Measurements from ENCODE around the gene TMEM238L. TPM values are rescaled to one million over a fixed set of nuclear protein-coding genes. Genes with fewer than 3 reads are reported as not detected.

The TMEM238L gene
- total RNA-seq, 1 experiment from 2014 or later, result not detected

- Histone ChIP-seq H3K27me3 (no peaks in the 10 kb centered on the region), H3K4me3 (no peak overlapping the region), H3K36me3 (no peaks in the 10 kb centered on the region), H3K9me3 (no peaks in the 10 kb centered on the region)
- DNase-seq, result no peak
These were observed 14.1 kb downstream of the TMEM238L start for GRCh38 chr17:10789694-10790271.

- Histone ChIP-seq H3K27me3 (no peaks in the 10 kb centered on the region), H3K36me3 (no peaks in the 10 kb centered on the region), H3K9me3 (no peaks in the 10 kb centered on the region), H3K4me3 (no peak overlapping the region)
- no peak for DNase-seq
These were observed 16.4 kb downstream of the TMEM238L start for GRCh38 chr17:10787306-10788045.

- H3K27me3 ChIP-seq, result no peaks in the 10 kb centered on the region
- DNase-seq, result no peak
- no peaks in the 10 kb centered on the region for H3K9me3 ChIP-seq
- no peaks in the 10 kb centered on the region for H3K36me3 ChIP-seq
- H3K4me3 ChIP-seq, result no peak overlapping the region
These were observed 18.6 kb downstream of the TMEM238L start for GRCh38 chr17:10785295-10785694.

- Histone ChIP-seq H3K4me3 (no peak overlapping the region), H3K36me3 (no peaks in the 10 kb centered on the region), H3K9me3 (no peaks in the 10 kb centered on the region), H3K27me3 (no peaks in the 10 kb centered on the region)
- DNase-seq, result no peak
These were observed 24.3 kb downstream of the TMEM238L start for GRCh38 chr17:10779609-10780008.

- no peak for DNase-seq
- H3K4me3 ChIP-seq, result no peak overlapping the region
These were observed 26.0 kb downstream of the TMEM238L start for GRCh38 chr17:10777890-10778289.

GRCh38 chr17:10777131-10777807 lies 26.6 kb downstream of the TMEM238L start:
- H3K36me3 ChIP-seq, result no peaks in the 10 kb centered on the region
- no peaks in the 10 kb centered on the region for H3K27me3 ChIP-seq
- no peak overlapping the region for H3K4me3 ChIP-seq
- peaks cover 3% of the 10 kb centered on the region for H3K9me3 ChIP-seq
- no peak for DNase-seq

More at GRCh38 chr17:10777890-10778289, 26.0 kb downstream of the TMEM238L start:
- no peaks in the 10 kb centered on the region for H3K9me3 ChIP-seq
- H3K36me3 ChIP-seq, result no peaks in the 10 kb centered on the region
- H3K27me3 ChIP-seq, result no peaks in the 10 kb centered on the region

GRCh38 chr17:10776381-10776780 lies 27.5 kb downstream of the TMEM238L start:
- Histone ChIP-seq H3K27me3 (no peaks in the 10 kb centered on the region), H3K9me3 (peaks cover 9% of the 10 kb centered on the region), H3K4me3 (no peak overlapping the region), H3K36me3 (no peaks in the 10 kb centered on the region)
- no peak for DNase-seq

- H3K36me3 ChIP-seq, result no peaks in the 10 kb centered on the region
- H3K9me3 ChIP-seq, result peaks cover 9% of the 10 kb centered on the region
- no peaks in the 10 kb centered on the region for H3K27me3 ChIP-seq
- no peak for DNase-seq
- no peak overlapping the region for H3K4me3 ChIP-seq
These were observed 28.1 kb downstream of the TMEM238L start for GRCh38 chr17:10775740-10776356.

GRCh38 chr17:10775058-10775457 lies 28.8 kb downstream of the TMEM238L start:
- DNase-seq, result no peak
- Histone ChIP-seq H3K4me3 (no peak overlapping the region), H3K36me3 (no peaks in the 10 kb centered on the region), H3K27me3 (no peaks in the 10 kb centered on the region), H3K9me3 (peaks cover 9% of the 10 kb centered on the region)

GRCh38 chr17:10773391-10773790 lies 30.5 kb downstream of the TMEM238L start:
- H3K9me3 ChIP-seq, result peaks cover 9% of the 10 kb centered on the region
- H3K36me3 ChIP-seq, result no peaks in the 10 kb centered on the region
- H3K27me3 ChIP-seq, result no peaks in the 10 kb centered on the region
- H3K4me3 ChIP-seq, result no peak overlapping the region
- DNase-seq, result no peak

GRCh38 chr17:10772425-10773380 lies 31.2 kb downstream of the TMEM238L start:
- Histone ChIP-seq H3K4me3 (no peak overlapping the region), H3K27me3 (no peaks in the 10 kb centered on the region), H3K36me3 (no peaks in the 10 kb centered on the region), H3K9me3 (peaks cover 9% of the 10 kb centered on the region)
- peak; percentile 35 for DNase-seq

GRCh38 chr17:10771148-10771547 lies 32.8 kb downstream of the TMEM238L start:
- no peaks in the 10 kb centered on the region for H3K27me3 ChIP-seq
- peaks cover 12% of the 10 kb centered on the region for H3K9me3 ChIP-seq
- H3K4me3 ChIP-seq, result no peak overlapping the region
- DNase-seq, result no peak
- H3K36me3 ChIP-seq, result no peaks in the 10 kb centered on the region

- Histone ChIP-seq H3K27me3 (no peaks in the 10 kb centered on the region), H3K9me3 (peaks cover 12% of the 10 kb centered on the region), H3K36me3 (no peaks in the 10 kb centered on the region), H3K4me3 (no peak overlapping the region)
- DNase-seq, result no peak
These were observed 34.1 kb downstream of the TMEM238L start for GRCh38 chr17:10769840-10770239.

GRCh38 chr17:10768750-10769251 lies 35.1 kb downstream of the TMEM238L start:
- Histone ChIP-seq H3K36me3 (no peaks in the 10 kb centered on the region), H3K9me3 (peaks cover 12% of the 10 kb centered on the region), H3K27me3 (no peaks in the 10 kb centered on the region), H3K4me3 (no peak overlapping the region)
- DNase-seq, result no peak

- H3K4me3 ChIP-seq, result no peak overlapping the region
- no peaks in the 10 kb centered on the region for H3K27me3 ChIP-seq
- H3K9me3 ChIP-seq, result peaks cover 8% of the 10 kb centered on the region
- DNase-seq, result no peak
- no peaks in the 10 kb centered on the region for H3K36me3 ChIP-seq
These were observed 36.7 kb downstream of the TMEM238L start for GRCh38 chr17:10767232-10767631.

- peaks cover 3% of the 10 kb centered on the region; the same call in 1 of the 2 replicates for H3K9me3 ChIP-seq
- H3K36me3 ChIP-seq, result no peaks in the 10 kb centered on the region
- H3K4me3 ChIP-seq, result no peak overlapping the region
- no peak for DNase-seq
- H3K27me3 ChIP-seq, result no peaks in the 10 kb centered on the region
These were observed 41.9 kb downstream of the TMEM238L start for GRCh38 chr17:10762037-10762436.

Data from MG63 (cell line).